ENCODE measurements around the gene BCL6B. TPM values are rescaled to one million over a fixed set of nuclear protein-coding genes. Genes with fewer than 3 reads are reported as not detected.

BCL6B gene
- polyA plus RNA-seq, 3 donors: 23.7 to 28.0 (median 25.2) TPM

- DNase-seq (ENCODE audit: extremely low read depth in 1 of 11, low read depth in 9 of 11, low spot score in 4 of 11): no peak
Measured at GRCh38 chr17:7003745-7004144, 19.1 kb upstream of the BCL6B start.

DNA sequence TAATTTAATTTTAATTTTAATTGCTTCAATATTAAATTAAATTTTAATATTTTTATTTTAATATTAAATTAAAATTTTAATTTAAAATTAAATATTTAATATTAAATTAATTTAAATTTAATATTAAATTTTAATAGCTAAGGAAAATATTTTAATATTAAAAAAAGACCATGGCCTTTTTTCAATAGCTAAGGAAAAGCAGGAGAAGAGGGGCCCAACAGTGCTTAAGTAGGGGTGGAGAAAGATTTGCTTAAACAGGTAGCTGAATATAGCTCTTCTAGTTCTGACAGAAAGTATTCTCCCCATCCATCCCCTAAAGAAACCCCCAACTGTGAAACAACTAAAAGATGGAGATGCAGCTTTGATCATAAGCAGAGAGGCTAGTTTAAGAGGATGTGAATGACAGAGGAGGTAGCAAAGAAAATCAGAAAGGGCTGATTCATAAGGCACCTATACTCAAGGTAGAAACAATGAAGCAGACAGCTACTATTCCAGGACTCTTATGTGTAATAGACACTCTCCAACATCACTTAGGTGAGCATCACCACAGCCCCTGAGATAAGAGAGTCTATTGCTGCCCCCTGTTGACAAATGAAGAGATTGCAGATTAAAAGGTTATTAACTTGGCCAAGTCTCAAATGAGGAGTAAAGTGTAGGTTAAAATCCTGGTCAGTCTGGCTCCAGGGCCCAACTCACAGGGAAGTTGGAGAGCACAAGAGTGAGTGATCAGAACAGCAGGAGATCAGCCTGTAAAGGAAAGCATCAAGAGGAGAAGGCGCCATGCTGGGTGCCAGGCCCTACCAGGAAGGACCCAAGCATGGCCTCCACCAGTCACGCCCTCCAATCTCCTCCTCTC is 18.2 kb upstream of the BCL6B start:
- peak in 2 of 11 donors; percentile 68 to 75 for DNase-seq (ENCODE audit: extremely low read depth in 1 of 11, low read depth in 9 of 11, low spot score in 4 of 11)

DNA sequence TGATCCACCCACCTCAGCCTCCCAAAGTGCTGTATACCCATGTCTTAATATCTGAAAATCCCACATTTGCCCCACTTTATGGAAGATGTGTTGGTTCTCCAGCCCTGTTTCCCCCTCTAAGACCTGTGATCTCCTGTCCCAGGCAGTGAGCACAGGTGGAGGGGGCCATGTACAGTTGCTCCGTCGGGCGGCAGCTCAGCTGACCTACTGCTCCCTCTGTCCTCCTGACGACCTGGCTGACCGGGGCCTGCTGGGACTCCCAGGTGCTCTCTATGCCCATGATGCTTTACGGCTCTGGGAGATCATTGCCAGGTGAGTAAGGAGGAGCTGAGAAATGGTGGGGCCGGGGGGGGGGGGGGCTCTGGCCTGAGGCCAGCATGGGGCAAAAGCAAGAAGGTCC is 17.1 kb upstream of the BCL6B start:
- no peak for DNase-seq (ENCODE audit: extremely low read depth in 1 of 11, low read depth in 9 of 11, low spot score in 4 of 11)

- no peak for DNase-seq (ENCODE audit: extremely low read depth in 1 of 11, low read depth in 9 of 11, low spot score in 4 of 11)
Measured at GRCh38 chr17:7007143-7007542, 15.7 kb upstream of the BCL6B start.

DNA sequence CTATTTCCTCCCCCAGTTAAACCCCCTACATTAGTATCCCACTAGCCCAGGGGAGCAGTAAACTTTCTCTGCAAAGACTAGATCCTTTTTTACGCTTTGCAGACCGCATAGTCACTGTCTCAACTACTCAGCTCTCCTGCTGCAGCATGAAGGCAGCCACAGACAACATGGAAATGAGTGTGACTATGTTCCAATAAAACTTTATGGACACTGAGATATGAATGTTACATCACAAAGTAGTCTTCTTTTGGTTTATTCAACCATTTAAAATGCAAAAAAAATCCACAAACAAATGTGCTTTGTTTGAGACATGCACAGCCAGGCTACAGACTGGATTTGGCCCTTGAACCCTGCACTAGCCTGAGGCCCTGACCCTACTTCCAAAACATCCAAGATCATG is 12.3 kb upstream of the BCL6B start:
- no peak for DNase-seq (ENCODE audit: extremely low read depth in 1 of 11, low read depth in 9 of 11, low spot score in 4 of 11)

DNA sequence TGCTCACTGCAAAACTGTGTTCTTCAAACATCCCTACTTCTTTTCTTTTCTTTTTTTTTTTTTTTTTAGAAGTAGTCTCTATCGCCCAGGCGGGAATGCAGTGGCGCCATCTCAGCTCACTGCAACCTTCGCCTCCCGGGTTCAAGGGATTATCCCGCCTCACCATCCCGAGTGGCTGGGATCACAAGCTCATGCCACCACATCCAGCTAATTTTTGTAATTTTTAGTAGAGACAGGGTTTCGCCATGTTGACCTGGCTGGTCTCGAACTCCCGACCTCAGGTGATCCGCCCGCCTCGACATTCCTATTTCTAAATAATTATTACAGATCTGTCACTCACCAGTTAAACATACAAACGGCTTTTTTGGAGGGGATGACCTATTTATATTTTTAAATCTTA is 11.4 kb upstream of the BCL6B start:
- DNase-seq (ENCODE audit: extremely low read depth in 1 of 11, low read depth in 9 of 11, low spot score in 4 of 11): no peak

DNA sequence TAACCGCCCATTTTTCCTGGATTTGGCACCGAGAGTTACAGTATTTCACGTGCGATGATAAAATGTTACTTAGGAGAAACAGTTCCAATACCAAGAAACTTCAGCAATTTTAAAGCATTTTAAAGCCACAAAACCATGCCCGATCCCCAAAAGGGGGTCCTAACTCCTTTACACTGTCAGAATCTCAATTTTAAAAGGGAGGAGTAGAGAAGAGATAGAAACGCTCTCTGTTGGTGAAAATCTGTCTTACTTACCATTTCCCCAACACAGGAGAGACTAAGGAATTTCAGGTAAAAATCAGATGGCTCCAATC is 11.0 kb upstream of the BCL6B start:
- no peak for DNase-seq (ENCODE audit: extremely low read depth in 1 of 11, low read depth in 9 of 11, low spot score in 4 of 11)

- DNase-seq (ENCODE audit: extremely low read depth in 1 of 11, low read depth in 9 of 11, low spot score in 4 of 11): peak in 10 of 11 donors; percentile 84 to 94 (median 92)
Measured at GRCh38 chr17:7014261-7014994, 8.4 kb upstream of the BCL6B start.

- no peak for DNase-seq (ENCODE audit: extremely low read depth in 1 of 11, low read depth in 9 of 11, low spot score in 4 of 11)
Measured at GRCh38 chr17:7014995-7015958, 7.6 kb upstream of the BCL6B start.

GRCh38 chr17:7016418-7016817 is 6.4 kb upstream of the BCL6B start:
- DNase-seq (ENCODE audit: extremely low read depth in 1 of 11, low read depth in 9 of 11, low spot score in 4 of 11): no peak

GRCh38 chr17:7016886-7017826 is 5.7 kb upstream of the BCL6B start:
- DNase-seq (ENCODE audit: extremely low read depth in 1 of 11, low read depth in 9 of 11, low spot score in 4 of 11): no peak

DNA sequence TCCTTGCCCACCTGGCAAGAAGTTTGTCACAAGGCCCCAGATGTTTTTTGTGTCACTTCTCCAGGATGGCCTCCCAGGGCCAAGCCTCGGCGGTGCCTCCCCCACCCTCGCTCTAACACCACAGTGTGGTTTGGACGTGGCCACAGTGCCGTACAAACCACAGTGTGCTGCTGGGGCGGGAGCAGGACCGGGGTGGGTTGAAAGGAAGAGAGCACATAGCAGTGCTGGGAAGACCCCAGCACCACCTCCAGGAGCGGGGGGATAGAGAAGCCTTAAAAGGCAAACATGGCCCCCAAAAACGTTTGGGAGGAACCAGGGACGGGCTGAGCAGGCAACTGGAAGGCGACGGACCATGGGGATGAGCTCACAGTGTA is 5.0 kb upstream of the BCL6B start:
- no peak for DNase-seq (ENCODE audit: extremely low read depth in 1 of 11, low read depth in 9 of 11, low spot score in 4 of 11)

DNA sequence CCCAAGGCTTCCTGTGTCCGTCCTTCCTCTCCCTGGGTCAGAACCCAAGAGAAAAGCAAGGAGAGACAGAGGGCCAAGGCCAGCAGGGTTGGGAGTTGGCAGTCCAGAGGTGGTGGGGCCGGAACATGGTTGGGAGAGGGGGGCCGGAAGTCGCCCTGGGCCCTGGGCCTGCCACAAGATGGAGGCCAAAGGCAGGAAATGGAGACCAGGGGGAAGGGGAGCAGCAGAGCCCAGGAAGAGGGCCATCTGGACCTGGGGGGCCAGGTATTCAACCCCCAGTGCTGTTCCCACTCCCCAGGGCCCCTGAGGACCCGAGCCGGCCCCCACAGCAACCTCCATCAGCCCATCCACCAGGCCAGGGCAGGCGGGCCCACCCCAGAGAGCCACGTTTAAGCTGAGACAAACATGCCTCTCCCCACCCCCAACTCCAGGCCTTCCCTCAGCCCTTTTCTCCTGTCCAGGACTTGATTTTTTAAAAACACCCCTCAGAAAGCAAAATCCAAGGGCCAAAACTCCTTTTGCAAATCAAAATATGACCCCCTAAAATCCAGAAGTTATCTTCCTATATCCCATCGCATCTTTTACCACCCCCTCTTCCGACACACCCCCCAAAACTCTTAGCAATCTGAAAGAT is 4.4 kb upstream of the BCL6B start:
- DNase-seq (ENCODE audit: extremely low read depth in 1 of 11, low read depth in 9 of 11, low spot score in 4 of 11): no peak

DNA sequence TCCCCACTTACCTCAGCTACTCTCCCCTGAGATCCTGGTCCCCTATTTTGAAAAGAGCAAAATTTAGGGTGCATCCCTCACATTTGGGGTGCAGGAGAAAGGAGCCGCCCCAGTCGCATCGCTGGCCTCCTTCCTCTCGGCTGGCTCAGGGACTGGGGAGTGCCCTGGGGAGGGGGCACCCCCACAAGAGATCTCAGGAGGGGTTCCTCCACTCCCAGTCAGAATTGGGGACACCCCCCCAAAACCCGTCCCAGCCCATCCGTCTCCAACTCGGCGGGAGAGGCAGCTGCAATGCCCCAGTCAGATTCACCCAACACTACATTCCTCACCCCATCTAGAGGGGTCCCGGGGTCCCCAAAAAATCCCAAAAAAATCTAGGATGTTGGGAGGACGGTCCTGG is 3.5 kb upstream of the BCL6B start:
- no peak for DNase-seq (ENCODE audit: extremely low read depth in 1 of 11, low read depth in 9 of 11, low spot score in 4 of 11)

DNA sequence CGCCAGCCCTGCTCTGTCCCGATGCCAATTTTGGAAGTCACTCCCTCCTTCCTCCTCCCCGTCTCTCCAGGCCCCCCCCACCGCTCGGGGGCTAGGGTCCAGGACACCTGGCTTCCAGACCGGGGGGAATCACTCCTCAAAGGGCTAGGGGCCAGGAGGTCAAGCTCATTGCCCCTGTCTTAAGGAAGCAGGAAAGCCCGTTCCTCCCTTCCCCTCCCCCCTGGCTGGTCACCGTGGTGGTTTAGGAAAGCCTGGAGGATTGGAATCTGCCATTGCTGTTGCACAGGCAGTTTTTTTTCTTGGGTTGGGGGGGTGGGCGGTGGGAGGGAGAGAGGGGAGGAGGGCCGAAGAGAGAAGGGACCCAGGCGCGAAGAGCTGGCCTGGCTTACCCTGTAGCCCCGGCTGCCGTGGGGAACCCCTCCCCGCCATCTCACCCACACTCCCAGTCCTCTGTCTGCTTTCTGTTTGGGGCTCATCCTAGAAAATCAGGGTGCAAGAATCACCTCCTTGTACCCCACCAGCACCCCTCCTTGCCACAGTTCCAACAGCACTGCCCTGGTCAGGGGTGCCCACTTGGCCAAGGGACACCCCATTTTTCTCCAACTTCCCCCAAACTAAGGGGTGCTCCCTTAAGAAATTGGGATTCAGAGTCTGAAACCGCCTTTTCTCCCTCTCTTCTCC is 2.9 kb upstream of the BCL6B start:
- peak in 1 of 11 donors; percentile 73 for DNase-seq (ENCODE audit: extremely low read depth in 1 of 11, low read depth in 9 of 11, low spot score in 4 of 11)

DNA sequence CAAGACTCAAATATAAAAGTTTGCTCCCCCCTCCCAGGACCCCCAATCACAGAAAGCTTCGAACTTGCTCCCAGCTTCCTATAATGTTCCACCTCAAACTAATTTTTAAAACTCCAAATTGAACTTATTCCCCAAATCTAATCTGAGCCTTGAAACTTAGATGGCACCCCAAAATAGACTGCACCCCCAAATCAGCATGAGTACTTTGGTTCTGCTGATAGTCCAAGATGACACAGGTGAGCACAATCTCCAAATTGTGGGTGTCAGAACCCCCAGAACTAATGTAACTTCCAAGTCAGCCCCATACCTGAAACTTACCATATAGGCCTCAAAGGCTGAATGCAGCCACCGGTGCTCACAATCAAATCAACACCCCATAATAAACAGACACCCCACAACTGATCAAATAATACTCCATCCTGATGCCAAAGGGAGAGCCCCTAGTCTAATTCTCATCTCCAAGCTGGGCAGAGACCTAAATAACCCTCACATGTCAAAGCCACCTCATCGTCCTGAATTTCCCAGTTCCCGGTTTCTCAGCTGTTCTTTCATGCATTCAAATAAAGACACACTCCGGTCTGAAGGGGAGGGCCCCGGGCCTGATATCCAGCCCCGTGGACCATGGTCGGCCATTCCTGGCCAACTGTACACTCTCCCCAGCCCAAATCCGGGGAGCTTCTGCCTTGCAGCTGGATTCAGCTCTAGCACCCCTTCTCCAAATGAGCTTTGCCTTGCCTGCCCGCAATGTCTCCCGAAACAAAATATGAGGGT is 1.8 kb upstream of the BCL6B start:
- DNase-seq (ENCODE audit: extremely low read depth in 1 of 11, low read depth in 9 of 11, low spot score in 4 of 11): no peak

Data from renal cortex interstitium (tissue), 11 donors.